A549 (cell line): ENCODE data around the gene CACNA1S. TPM values are rescaled to one million over a fixed set of nuclear protein-coding genes. Genes with fewer than 3 reads are reported as not detected.

ENCODE experiments used
- ATAC-seq, 2 experiments: fragments of 200-7000 bp in 1 of 2; fragments of >200 bp in 1 of 2; cut with Nextera tagmentation in 1 of 2; cut with Tn5 transposase in 1 of 2; 3 replicates each; pipeline versions ENCODE4 v1.8.0 to v1.9.1; 2018 to 2020; ENCODE audit warnings: mild to moderate bottlenecking in 1 of 2, moderate library complexity in 1 of 2
- CTCF ChIA-PET: fragments of 300-600 bp; sonication (Branson Sonifier 250); formaldehyde crosslinking; extraction: SDS; loops from one replicate; lab custom pipeline; 2021; ENCODE audit warnings: antibody characterized with exemption, inconsistent platforms; lab: Yijun Ruan, JAX
- POLR2A ChIA-PET: fragments of 350-600 bp; formaldehyde crosslinking; extraction: SDS; loops from one replicate; lab custom pipeline; 2021; ENCODE audit warnings: antibody characterized with exemption, inconsistent platforms; lab: Yijun Ruan, JAX
- DNase-seq, 2 experiments: peaks; one replicate each; pipeline versions ENCODE4 v3.0.0 to v3.0.0-alpha.2; 2011 to 2016; ENCODE audit warnings: low read depth in 1 of 2, low spot score in 1 of 2
- FAIRE-seq: peaks from 2 replicates; lab custom pipeline; 2011; peaks lifted over from hg19 to GRCh38; lab: Jason Lieb, UNC
- H3K27ac ChIP-seq, 2 experiments: fragments of >200 bp; sonication (Bioruptor Twin); formaldehyde crosslinking; 3 replicates each; pipeline ENCODE4 v1.5.1; 2016 to 2017
- H3K4me1 ChIP-seq: fragments of >200 bp; sonication (Bioruptor Twin); formaldehyde crosslinking; 3 replicates; pipeline ENCODE4 v1.6.1; 2016
- H3K4me2 ChIP-seq: fragments of >200 bp; sonication (Bioruptor Twin); formaldehyde crosslinking; 3 replicates; pipeline ENCODE4 v1.6.1; 2016
- H3K4me3 ChIP-seq: fragments of >200 bp; sonication (Bioruptor Twin); formaldehyde crosslinking; 3 replicates; pipeline ENCODE4 v1.5.1; 2016
- H3K9me3 ChIP-seq: fragments of >200 bp; sonication (Bioruptor Twin); formaldehyde crosslinking; 3 replicates; pipeline ENCODE4 v1.6.1; 2016
- ATOH8 ChIP-seq: fragments of 250-450 bp; sonication (Bioruptor Pico); IDR thresholded peaks from 2 replicates; pipeline ENCODE4 v1.5.0; 2020; ENCODE audit warnings: low read depth, mild to moderate bottlenecking, moderate library complexity
- BCL3 ChIP-seq: fragments of >200 bp; sonication (Bioruptor Twin); formaldehyde crosslinking; IDR thresholded peaks from 3 replicates; pipeline ENCODE4 v1.6.1; 2016
- BHLHE40 ChIP-seq: IDR thresholded peaks from 2 replicates; pipeline ENCODE4 v1.6.1; 2012; ENCODE audit warnings: low read depth, low read length, inconsistent platforms
- CBX8 ChIP-seq: fragments of 200-600 bp; sonication (generic); IDR thresholded peaks from 2 replicates; pipeline ENCODE4 v1.6.1; 2016
- CHD2 ChIP-seq: fragments of 150-350 bp; IDR thresholded peaks from 2 replicates; pipeline ENCODE4 v1.6.1; 2014; ENCODE audit warnings: low read length; ENCODE audit not compliant: partially characterized antibody
- E2F6 ChIP-seq: IDR thresholded peaks from 2 replicates; pipeline ENCODE4 v1.6.1; 2012; ENCODE audit warnings: low read depth, borderline replicate concordance
- EHF ChIP-seq: fragments of 250-450 bp; sonication (Bioruptor Pico); IDR thresholded peaks from 2 replicates; pipeline ENCODE4 v1.5.0; 2020; ENCODE audit warnings: mild to moderate bottlenecking
- EHMT2 ChIP-seq: fragments of 200-600 bp; sonication (generic); IDR thresholded peaks from 2 replicates; pipeline ENCODE4 v1.6.1; 2016; ENCODE audit warnings: antibody characterized with exemption, low read depth, mild to moderate bottlenecking, moderate library complexity
- FOSB ChIP-seq: fragments of 250-450 bp; sonication (Bioruptor Pico); IDR thresholded peaks from 2 replicates; pipeline ENCODE4 v1.5.0; 2020; ENCODE audit warnings: mild to moderate bottlenecking, moderate library complexity
- FOXS1 ChIP-seq: fragments of 250-450 bp; sonication (Bioruptor Pico); IDR thresholded peaks from 2 replicates; pipeline ENCODE4 v1.5.0; 2020; ENCODE audit warnings: mild to moderate bottlenecking, moderate library complexity
- HEYL ChIP-seq: fragments of 250-450 bp; sonication (Bioruptor Pico); IDR thresholded peaks from 2 replicates; pipeline ENCODE4 v1.8.0; 2021; ENCODE audit warnings: mild to moderate bottlenecking, moderate library complexity
- HMGXB4 ChIP-seq: fragments of 250-450 bp; sonication (Bioruptor Pico); IDR thresholded peaks from 2 replicates; pipeline ENCODE4 v1.5.0; 2021; ENCODE audit warnings: mild to moderate bottlenecking, moderate library complexity, borderline replicate concordance
- HOXB5 ChIP-seq: fragments of 250-450 bp; sonication (Bioruptor Pico); IDR thresholded peaks from 2 replicates; pipeline ENCODE4 v1.5.0; 2020; ENCODE audit warnings: mild to moderate bottlenecking, moderate library complexity
- JUNB ChIP-seq: fragments of >200 bp; sonication (Bioruptor Twin); formaldehyde crosslinking; IDR thresholded peaks from 2 replicates; pipeline ENCODE4 v1.6.1; 2016
- MAFK ChIP-seq: fragments of 450-650 bp; IDR thresholded peaks from 2 replicates; pipeline ENCODE4 v1.6.1; 2014; ENCODE audit not compliant: partially characterized antibody
- MAX ChIP-seq: IDR thresholded peaks from 2 replicates; pipeline ENCODE4 v1.6.1; 2012
- NPAS2 ChIP-seq: fragments of 250-450 bp; sonication (Bioruptor Pico); IDR thresholded peaks from 2 replicates; pipeline ENCODE4 v1.8.0; 2022; ENCODE audit warnings: mild to moderate bottlenecking, moderate library complexity, borderline replicate concordance
- PBX3 ChIP-seq: IDR thresholded peaks from 2 replicates; pipeline ENCODE4 v1.6.1; 2012
- PHF8 ChIP-seq: fragments of 200-600 bp; sonication (generic); IDR thresholded peaks from 2 replicates; pipeline ENCODE4 v1.6.1; 2016; ENCODE audit warnings: low read depth, mild to moderate bottlenecking, antibody characterized with exemption, moderate library complexity, borderline replicate concordance
- POLR2A ChIP-seq: IDR thresholded peaks from 2 replicates; pipeline ENCODE4 v1.6.1; 2012; ENCODE audit warnings: mild to moderate bottlenecking, low read length
- POLR2AphosphoS2 ChIP-seq: conservative IDR thresholded peaks from 2 replicates; pipeline ENCODE4 v1.6.1; 2012; ENCODE audit warnings: low read length, improper control_type of control experiment, inconsistent platforms
- RARB ChIP-seq: fragments of 250-450 bp; sonication (Bioruptor Pico); IDR thresholded peaks from 2 replicates; pipeline ENCODE4 v1.8.0; 2021; ENCODE audit warnings: mild to moderate bottlenecking, moderate library complexity
- REST ChIP-seq: fragments of 200-600 bp; sonication (generic); IDR thresholded peaks from 2 replicates; pipeline ENCODE4 v1.6.1; 2016; ENCODE audit warnings: antibody characterized with exemption, mild to moderate bottlenecking, moderate library complexity
- ZC3H11A ChIP-seq: fragments of 450-650 bp; IDR thresholded peaks from 2 replicates; pipeline ENCODE4 v1.6.1; 2014; ENCODE audit warnings: antibody characterized with exemption, mild to moderate bottlenecking
- ZFP36 ChIP-seq: fragments of 450-650 bp; IDR thresholded peaks from 2 replicates; pipeline ENCODE4 v1.6.1; 2014; ENCODE audit warnings: borderline replicate concordance; ENCODE audit not compliant: partially characterized antibody
- WGBS: methylation state at CpG from one replicate; pipeline ENCODE4 v1.1.6; 2017; ENCODE audit errors: missing lambda C conversion rate; 5-methylcytosine and 5-hydroxymethylcytosine counted together
- polyA plus RNA-seq, 4 experiments: library from polyadenylated mRNA; depleted of rRNA in 3 of 4; stranded (reverse); fragments of >200 nt; fragmentation: RNase III in 1 of 4; extraction: RNeasy Plus Mini Kit Qiagen cat#74134 plus additional on column Dnase treatment in 1 of 4; gene quantifications; 2 replicates in 3 of 4; 3 replicates in 1 of 4; pipeline ENCODE4 v1.2.3, GENCODE V29; 2011 to 2017

Gene CACNA1S
- polyA plus RNA-seq, 2 of the 4 experiments (the other 2 are of a cell fraction), result 0.01 TPM; not detected in 1

- TF ChIP-seq PBX3 (no peak), BCL3 (no peak), ZC3H11A (no peak), NPAS2 (CRISPR knock-in tag) (no peak), FOXS1 (CRISPR knock-in tag) (no peak), PHF8 (no peak), ZFP36 (no peak), EHMT2 (no peak)
- TF ChIP-seq, all 56 proteins: peak for 0
Observed at GRCh38 chr1:201111156-201111555, 1.1 kb downstream of the CACNA1S start (continued).

- POLR2A ChIA-PET, result no interaction called here
- Histone ChIP-seq H3K4me1 (peaks cover 8% of the 10 kb centered on the region), H3K4me3 (no peak overlapping the region), H3K4me2 (no peak overlapping the region), H3K9me3 (no peaks in the 10 kb centered on the region), H3K27ac (no peak overlapping the region)
- ATAC-seq (no peak), FAIRE-seq (no peak), DNase-seq (no peak)
- WGBS, result 76% methylated on average over 5 of the region's 5 CpGs
- CTCF ChIA-PET, result interaction anchor here (1.1 to 7.4 kb wide), 2 partner anchors 26 to 138 kb away, joined by 3 to 83 read pairs; no protein-coding TSS in a partner anchor
- TF ChIP-seq HEYL (CRISPR knock-in tag) (no peak), POLR2A (no peak), MAFK (no peak), BHLHE40 (no peak), EHF (CRISPR knock-in tag) (no peak), RARB (CRISPR knock-in tag) (no peak), ATOH8 (CRISPR knock-in tag) (no peak), CBX8 (no peak), MAX (no peak), E2F6 (no peak), FOSB (no peak)
- TF ChIP-seq, all 56 proteins: peak for 0
Observed at GRCh38 chr1:201110616-201111015, 1.6 kb downstream of the CACNA1S start.

- no peaks in the 10 kb centered on the region for H3K9me3 ChIP-seq
- ATAC-seq (no peak), DNase-seq (no peak)
- no peak overlapping the region for H3K4me2 ChIP-seq
- POLR2A ChIA-PET, result no interaction called here
- 77% methylated on average over 10 of the region's 10 CpGs for WGBS
- H3K4me1 ChIP-seq, result peaks cover 6% of the 10 kb centered on the region
- H3K27ac ChIP-seq, result no peak overlapping the region
- TF ChIP-seq CHD2 (no peak), JUNB (no peak), ZC3H11A (no peak), FOSB (no peak), CBX8 (no peak), EHF (CRISPR knock-in tag) (no peak), HOXB5 (no peak), HMGXB4 (no peak), REST (no peak), MAFK (no peak), POLR2AphosphoS2 (no peak)
- TF ChIP-seq, all 56 proteins: peak for 0
- CTCF ChIA-PET, result interaction anchor here (1.3 to 7.4 kb wide), 3 partner anchors 10 to 25 kb away, joined by 4 to 83 read pairs (median 15); no protein-coding TSS in a partner anchor
- no peak for FAIRE-seq
- H3K4me3 ChIP-seq, result no peak overlapping the region
Observed at GRCh38 chr1:201110138-201110537, 2.1 kb downstream of the CACNA1S start.
